ENCODE results near the gene WSCD2. TPM values are rescaled to one million over a fixed set of nuclear protein-coding genes. Genes with fewer than 3 reads are reported as not detected.

WSCD2 gene
- total RNA-seq, result 1.7 TPM
- long read RNA-seq, result 0 reads

DNA sequence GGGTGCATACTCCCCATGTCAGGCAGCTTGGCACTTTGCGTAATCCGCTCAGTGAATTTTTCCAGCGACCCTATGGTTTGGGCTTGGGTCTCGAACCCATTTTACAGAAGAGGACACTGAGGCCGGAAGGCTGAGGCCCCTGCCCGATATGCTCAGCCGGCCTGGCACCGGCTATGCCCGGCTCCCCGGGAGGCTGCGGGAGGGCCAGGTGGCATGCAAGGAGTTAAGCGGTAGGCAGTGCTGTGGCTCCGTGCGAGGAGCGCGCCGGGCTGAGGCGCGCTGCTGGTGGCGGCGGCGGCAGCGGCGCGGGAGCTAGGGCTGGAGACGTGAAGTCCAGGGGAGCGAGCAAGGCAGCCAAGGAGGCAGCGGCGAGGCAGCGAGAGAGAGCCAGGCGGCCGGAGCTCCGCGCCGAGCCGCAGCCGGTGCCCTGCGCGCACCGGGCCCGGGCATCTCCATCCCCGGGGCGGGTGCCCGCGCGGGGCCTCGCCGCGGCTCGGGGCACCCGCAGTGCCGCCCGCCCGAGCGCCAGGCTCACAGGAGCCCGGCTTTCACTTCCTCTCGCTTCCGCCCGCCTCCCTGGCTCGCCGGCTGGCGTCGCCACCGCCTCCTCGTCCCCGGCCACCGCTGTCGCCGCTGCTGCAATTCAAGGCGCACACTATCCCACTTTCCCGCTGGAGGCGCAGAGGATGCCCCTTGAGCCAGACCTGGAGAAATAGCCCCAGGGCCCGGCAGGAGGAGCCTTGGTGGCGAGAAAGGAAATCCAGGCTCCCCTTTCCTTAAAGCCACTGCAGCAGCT lies at the start of gene WSCD2:
Gene WSCD2, plus strand, starts transcription at position 272 of the 796 bp plus-strand sequence. CDS start 66,545 bp downstream, outside the sequence.
- Histone ChIP-seq H3K36me3 (no peaks in the 10 kb centered on the region), H3K4me1 (peaks cover 10% of the 10 kb centered on the region), H3K27me3 (peaks cover 68% of the 10 kb centered on the region), H3K27ac (no peak within 1 kb of the TSS), H3K4me3 (peak within 1 kb of the TSS; percentile 30), H3K9me3 (no peaks in the 10 kb centered on the region)
- TF ChIP-seq, protein P1, sequence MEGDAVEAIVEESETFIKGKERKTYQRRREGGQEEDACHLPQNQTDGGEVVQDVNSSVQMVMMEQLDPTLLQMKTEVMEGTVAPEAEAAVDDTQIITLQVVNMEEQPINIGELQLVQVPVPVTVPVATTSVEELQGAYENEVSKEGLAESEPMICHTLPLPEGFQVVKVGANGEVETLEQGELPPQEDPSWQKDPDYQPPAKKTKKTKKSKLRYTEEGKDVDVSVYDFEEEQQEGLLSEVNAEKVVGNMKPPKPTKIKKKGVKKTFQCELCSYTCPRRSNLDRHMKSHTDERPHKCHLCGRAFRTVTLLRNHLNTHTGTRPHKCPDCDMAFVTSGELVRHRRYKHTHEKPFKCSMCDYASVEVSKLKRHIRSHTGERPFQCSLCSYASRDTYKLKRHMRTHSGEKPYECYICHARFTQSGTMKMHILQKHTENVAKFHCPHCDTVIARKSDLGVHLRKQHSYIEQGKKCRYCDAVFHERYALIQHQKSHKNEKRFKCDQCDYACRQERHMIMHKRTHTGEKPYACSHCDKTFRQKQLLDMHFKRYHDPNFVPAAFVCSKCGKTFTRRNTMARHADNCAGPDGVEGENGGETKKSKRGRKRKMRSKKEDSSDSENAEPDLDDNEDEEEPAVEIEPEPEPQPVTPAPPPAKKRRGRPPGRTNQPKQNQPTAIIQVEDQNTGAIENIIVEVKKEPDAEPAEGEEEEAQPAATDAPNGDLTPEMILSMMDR (IDR thresholded peaks at IDR 0.05), result peak; percentile 20
- peak; percentile 71 for DNase-seq
- peak; percentile 76 for ATAC-seq
- intact Hi-C loops (cut with DNase I), result no loop called here

GRCh38 chr12:108079721-108080120 lies 49.4 kb upstream of the WSCD2 start:
- no peak for DNase-seq

GRCh38 chr12:108080363-108080762 lies 48.7 kb upstream of the WSCD2 start:
- no peak for ATAC-seq
- TF ChIP-seq, protein P1 (IDR thresholded peaks at IDR 0.05), result no peak
- Histone ChIP-seq H3K4me1 (no peaks in the 10 kb centered on the region), H3K9me3 (no peaks in the 10 kb centered on the region), H3K4me3 (no peak overlapping the region), H3K27ac (no peak overlapping the region), H3K27me3 (peaks cover 11% of the 10 kb centered on the region), H3K36me3 (no peaks in the 10 kb centered on the region)
- no peak for DNase-seq
- intact Hi-C loops (cut with DNase I), result no loop called here

More at GRCh38 chr12:108079721-108080120, 49.4 kb upstream of the WSCD2 start:
- ATAC-seq, result no peak
- Histone ChIP-seq H3K4me1 (no peaks in the 10 kb centered on the region), H3K36me3 (no peaks in the 10 kb centered on the region), H3K9me3 (no peaks in the 10 kb centered on the region), H3K27ac (no peak overlapping the region), H3K4me3 (no peak overlapping the region), H3K27me3 (peaks cover 18% of the 10 kb centered on the region)
- TF ChIP-seq, protein P1 (IDR thresholded peaks at IDR 0.05), result no peak
- intact Hi-C loops (cut with DNase I), result no loop called here

DNA sequence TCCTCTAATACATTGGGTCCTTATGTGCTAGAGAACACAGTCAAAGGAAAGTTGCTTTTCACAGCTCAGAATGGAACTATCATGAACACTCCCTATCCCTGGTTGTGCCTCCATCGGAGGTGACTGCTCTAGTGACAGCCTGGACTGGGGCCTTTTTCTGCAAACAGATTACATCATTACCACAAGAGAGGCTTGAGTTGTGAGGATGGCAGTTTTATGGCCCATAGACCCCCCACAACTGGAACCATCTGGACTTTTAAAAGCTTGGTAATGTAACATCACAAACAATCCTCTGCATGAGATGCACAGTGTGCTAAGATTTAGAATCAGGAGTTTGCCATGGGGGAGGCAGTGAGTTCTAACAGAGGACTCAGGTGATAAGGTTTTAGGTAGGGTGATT lies 46.6 kb upstream of the WSCD2 start:
- intact Hi-C loops (cut with DNase I), result no loop called here
- Histone ChIP-seq H3K4me1 (no peaks in the 10 kb centered on the region), H3K27me3 (peaks cover 9% of the 10 kb centered on the region), H3K36me3 (no peaks in the 10 kb centered on the region), H3K9me3 (no peaks in the 10 kb centered on the region), H3K4me3 (no peak overlapping the region), H3K27ac (no peak overlapping the region)
- DNase-seq (no peak), ATAC-seq (no peak)
- TF ChIP-seq, protein P1 (IDR thresholded peaks at IDR 0.05), result no peak

- TF ChIP-seq, protein P1 (IDR thresholded peaks at IDR 0.05), result no peak
- DNase-seq (no peak), ATAC-seq (no peak)
- Histone ChIP-seq H3K4me3 (no peak overlapping the region), H3K4me1 (no peaks in the 10 kb centered on the region), H3K36me3 (no peaks in the 10 kb centered on the region), H3K27ac (no peak overlapping the region), H3K9me3 (no peaks in the 10 kb centered on the region), H3K27me3 (no peaks in the 10 kb centered on the region)
- intact Hi-C loops (cut with DNase I), result no loop called here
These were observed 41.2 kb upstream of the WSCD2 start for GRCh38 chr12:108087900-108088299.
